Trophoblast cell (in vitro differentiated cells and primary cell): ENCODE data around the gene RAD54L.

ENCODE experiments used
- DNase-seq, 2 donors: peaks; one replicate each; pipeline ENCODE4 v3.0.0-alpha.2; 2016
- H2AFZ ChIP-seq: 2 replicates; pipeline ENCODE4 v1.6.1; 2013; ENCODE audit warnings: low read length, moderate library complexity, mild to moderate bottlenecking; ENCODE audit not compliant: insufficient read depth, poor library complexity
- H2AK5ac ChIP-seq: 2 replicates; pipeline ENCODE4 v1.6.1; 2013; ENCODE audit warnings: mild to moderate bottlenecking, low read length
- H2BK120ac ChIP-seq: 2 replicates; pipeline ENCODE4 v1.6.1; 2013; ENCODE audit warnings: low read length, mild to moderate bottlenecking, moderate library complexity; ENCODE audit not compliant: insufficient read depth, poor library complexity
- H2BK12ac ChIP-seq: 2 replicates; pipeline ENCODE4 v1.6.1; 2013; ENCODE audit warnings: mild to moderate bottlenecking, low read length, moderate library complexity
- H2BK5ac ChIP-seq: 2 replicates; pipeline ENCODE4 v1.6.1; 2013; ENCODE audit warnings: low read length, low read depth, moderate library complexity, mild to moderate bottlenecking; ENCODE audit not compliant: poor library complexity
- H3K14ac ChIP-seq: 2 replicates; pipeline ENCODE4 v1.6.1; 2013; ENCODE audit warnings: mild to moderate bottlenecking, low read length
- H3K18ac ChIP-seq: 2 replicates; pipeline ENCODE4 v1.6.1; 2013; ENCODE audit warnings: mild to moderate bottlenecking, low read length
- H3K23ac ChIP-seq: 2 replicates; pipeline ENCODE4 v1.6.1; 2013; ENCODE audit warnings: low read length
- H3K27ac ChIP-seq: 2 replicates; pipeline ENCODE4 v1.5.1; 2013; ENCODE audit warnings: low read depth, mild to moderate bottlenecking, inconsistent platforms, low read length, moderate library complexity
- H3K27me3 ChIP-seq: 2 replicates; pipeline ENCODE4 v1.6.1; 2013; ENCODE audit warnings: inconsistent platforms, mild to moderate bottlenecking, low read length, moderate library complexity; ENCODE audit not compliant: insufficient read depth
- H3K36me3 ChIP-seq, 2 experiments: 1 replicate in 1 of 2; 2 replicates in 1 of 2; pipeline ENCODE4 v1.6.1; 2013; ENCODE audit warnings: low read length in 2 of 2, mild to moderate bottlenecking in 2 of 2, moderate library complexity in 1 of 2; ENCODE audit not compliant: insufficient read depth in 2 of 2, control insufficient read depth in 1 of 2
- H3K4ac ChIP-seq: 2 replicates; pipeline ENCODE4 v1.6.1; 2013; ENCODE audit warnings: low read depth, mild to moderate bottlenecking, low read length, moderate library complexity
- H3K4me1 ChIP-seq, 2 experiments: 1 replicate in 1 of 2; 2 replicates in 1 of 2; pipeline ENCODE4 v1.6.1; 2013; ENCODE audit warnings: low read length in 2 of 2, mild to moderate bottlenecking in 2 of 2, moderate library complexity in 1 of 2; ENCODE audit not compliant: insufficient read depth in 2 of 2, control insufficient read depth in 1 of 2
- H3K4me2 ChIP-seq: 2 replicates; pipeline ENCODE4 v1.6.1; 2013; ENCODE audit warnings: inconsistent platforms, mild to moderate bottlenecking, low read length, moderate library complexity
- H3K4me3 ChIP-seq: 2 replicates; pipeline ENCODE4 v1.5.1; 2013; ENCODE audit warnings: mild to moderate bottlenecking, low read depth, low read length, inconsistent platforms
- H3K79me1 ChIP-seq: one replicate; pipeline ENCODE4 v1.6.1; 2013; ENCODE audit warnings: low read length
- H3K79me2 ChIP-seq: 2 replicates; pipeline ENCODE4 v1.6.1; 2013; ENCODE audit warnings: low read length, mild to moderate bottlenecking; ENCODE audit not compliant: control insufficient read depth, insufficient read depth, poor library complexity
- H3K9ac ChIP-seq: 2 replicates; pipeline ENCODE4 v1.6.1; 2013; ENCODE audit warnings: mild to moderate bottlenecking, low read length
- H3K9me3 ChIP-seq: 2 replicates; pipeline ENCODE4 v1.6.1; 2013; ENCODE audit warnings: low read depth, mild to moderate bottlenecking, control low read depth, inconsistent platforms, low read length; ENCODE audit not compliant: insufficient read depth
- H4K12ac ChIP-seq: 2 replicates; pipeline ENCODE4 v1.6.1; 2013; ENCODE audit warnings: low read depth, mild to moderate bottlenecking, low read length, moderate library complexity
- H4K8ac ChIP-seq: 2 replicates; pipeline ENCODE4 v1.6.1; 2013; ENCODE audit warnings: low read depth, mild to moderate bottlenecking, low read length, moderate library complexity
- H4K91ac ChIP-seq: one replicate; pipeline ENCODE4 v1.6.1; 2013; ENCODE audit warnings: low read depth, mild to moderate bottlenecking, low read length, moderate library complexity
- WGBS: extraction: QIAGEN DNeasy Blood & Tissue Kit; methylation state at CpG from one replicate; pipeline ENCODE4 v1.1.7; 2013; ENCODE audit warnings: missing lambda C conversion rate; ENCODE audit not compliant: insufficient read length, insufficient coverage; ENCODE audit errors: extremely low coverage; 5-methylcytosine and 5-hydroxymethylcytosine counted together

RAD54L gene

DNA sequence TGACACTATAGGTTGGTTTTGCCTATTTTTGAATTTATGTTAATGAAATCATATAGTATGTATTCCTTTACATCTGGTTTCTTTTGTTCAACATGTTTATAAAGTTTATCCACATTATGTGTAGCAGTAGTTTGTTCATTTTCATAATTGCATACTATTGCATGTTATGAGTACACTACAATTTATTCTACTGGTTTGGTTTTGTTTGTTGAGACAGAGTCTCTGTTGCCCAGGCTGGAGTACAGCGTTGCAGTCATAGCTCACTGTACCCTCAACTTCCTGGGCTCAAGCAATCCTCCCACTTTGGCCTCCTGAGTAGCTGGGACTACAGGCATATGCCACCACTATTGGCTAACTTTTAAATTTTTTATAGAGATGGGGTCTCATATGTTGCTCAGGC is 21.0 kb downstream of the RAD54L start:
- Histone ChIP-seq H3K36me3 (peaks cover 44 to 69% of the 10 kb centered on the region in 2 experiments), H3K9me3 (no peaks in the 10 kb centered on the region), H2AFZ (no peak overlapping the region), H3K79me2 (no peaks in the 10 kb centered on the region), H4K91ac (no peak overlapping the region), H4K12ac (no peak overlapping the region), H2BK5ac (no peak overlapping the region), H3K9ac (no peak overlapping the region), H3K4ac (no peak overlapping the region), H2BK12ac (no peak overlapping the region), H3K4me3 (no peak overlapping the region), H3K27me3 (no peaks in the 10 kb centered on the region), H3K14ac (no peak overlapping the region), H2AK5ac (no peak overlapping the region), H3K23ac (no peak overlapping the region), H3K27ac (no peak overlapping the region), H3K18ac (no peak overlapping the region), H3K79me1 (no peaks in the 10 kb centered on the region), H3K4me1 (no peaks in the 10 kb centered on the region), H4K8ac (no peak overlapping the region), H2BK120ac (no peak overlapping the region), H3K4me2 (no peak overlapping the region)
- DNase-seq: no peak
- WGBS: no CpG with 5 or more reads among the region's 1 CpG

DNA sequence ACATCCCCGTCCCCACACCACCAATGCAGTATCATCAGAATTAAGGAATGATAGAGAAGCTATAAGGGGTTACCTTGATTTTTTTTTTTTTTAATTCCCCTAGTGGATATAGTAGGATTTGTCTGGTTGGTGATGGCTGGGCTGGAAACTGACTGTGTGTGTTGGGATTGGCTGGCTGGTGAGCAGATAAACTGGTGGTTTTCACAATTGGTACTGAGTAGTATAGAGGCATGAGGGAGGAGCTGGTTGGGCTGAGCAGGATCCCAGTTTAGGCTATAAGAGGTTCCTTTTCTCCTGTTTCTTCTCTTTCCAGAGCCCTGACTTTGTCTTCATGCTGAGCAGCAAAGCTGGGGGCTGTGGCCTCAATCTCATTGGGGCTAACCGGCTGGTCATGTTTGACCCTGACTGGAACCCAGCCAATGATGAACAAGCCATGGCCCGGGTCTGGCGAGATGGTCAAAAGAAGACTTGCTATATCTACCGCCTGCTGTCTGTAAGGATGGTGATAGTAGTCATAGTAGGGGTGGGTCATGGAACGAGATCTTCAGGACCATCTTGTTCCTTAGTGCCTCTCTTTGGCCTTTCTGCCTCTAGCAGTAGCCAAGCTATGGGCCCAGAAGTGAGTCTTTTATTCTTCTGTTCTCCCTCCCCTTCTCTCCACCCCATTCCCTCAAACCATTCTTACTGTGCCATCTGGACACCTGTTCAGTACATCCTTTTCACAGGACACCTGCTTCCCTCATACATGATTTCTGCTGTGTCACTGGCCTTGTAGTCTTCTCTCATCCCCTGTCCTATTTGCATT is 26.9 kb downstream of the RAD54L start:
- DNase-seq: no peak
- no peaks in the 10 kb centered on the region for H3K79me2 ChIP-seq
- no peak overlapping the region for H2BK12ac ChIP-seq
- no peak overlapping the region for H4K12ac ChIP-seq
- H3K4me1 ChIP-seq: peaks cover 4% of the 10 kb centered on the region in 2 experiments
- no peak overlapping the region for H3K23ac ChIP-seq
- no peak overlapping the region for H3K4me2 ChIP-seq
- H4K91ac ChIP-seq: no peak overlapping the region
- H3K4me3 ChIP-seq: no peak overlapping the region
- H3K79me1 ChIP-seq: no peaks in the 10 kb centered on the region
- peaks cover 45 to 59% of the 10 kb centered on the region in 2 experiments for H3K36me3 ChIP-seq
- no peak overlapping the region for H3K9ac ChIP-seq
- H2BK120ac ChIP-seq: no peak overlapping the region
- no peak overlapping the region for H2AFZ ChIP-seq
- H3K14ac ChIP-seq: no peak overlapping the region
- no peak overlapping the region for H2AK5ac ChIP-seq
- H3K27ac ChIP-seq: no peak overlapping the region
- H3K27me3 ChIP-seq: no peaks in the 10 kb centered on the region
- no peak overlapping the region for H2BK5ac ChIP-seq
- WGBS: no CpG with 5 or more reads among the region's 6 CpGs
- H3K18ac ChIP-seq: no peak overlapping the region
- H3K9me3 ChIP-seq: no peaks in the 10 kb centered on the region
- H4K8ac ChIP-seq: no peak overlapping the region
- no peak overlapping the region for H3K4ac ChIP-seq

DNA sequence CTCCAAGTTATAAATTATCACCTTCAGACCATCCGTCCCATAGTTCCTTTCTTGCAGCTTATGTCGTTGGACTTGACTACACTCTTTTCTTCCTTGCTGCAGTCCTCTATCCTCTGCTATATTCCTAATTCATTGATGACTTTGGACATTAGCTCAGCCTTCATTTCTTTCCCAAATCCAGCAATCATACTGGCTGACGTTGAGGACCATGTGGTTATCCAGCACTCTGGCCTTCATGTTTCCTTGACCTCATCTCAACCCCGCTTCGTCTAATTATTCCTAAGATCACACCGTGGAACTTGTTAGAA is 27.4 kb downstream of the RAD54L start:
- H3K9ac ChIP-seq: no peak overlapping the region
- H3K79me2 ChIP-seq: no peaks in the 10 kb centered on the region
- H2BK12ac ChIP-seq: no peak overlapping the region
- no CpG with 5 or more reads among the region's 6 CpGs for WGBS
- DNase-seq: no peak
- H3K79me1 ChIP-seq: no peaks in the 10 kb centered on the region
- no peak overlapping the region for H4K91ac ChIP-seq
- no peak overlapping the region for H2AFZ ChIP-seq
- H4K12ac ChIP-seq: no peak overlapping the region
- H3K4me3 ChIP-seq: no peak overlapping the region
- peaks cover 4% of the 10 kb centered on the region in 2 experiments for H3K4me1 ChIP-seq
- no peak overlapping the region for H3K4ac ChIP-seq
- no peak overlapping the region for H2BK5ac ChIP-seq
- no peak overlapping the region for H3K27ac ChIP-seq
- H3K27me3 ChIP-seq: no peaks in the 10 kb centered on the region
- H3K36me3 ChIP-seq: peaks cover 41 to 61% of the 10 kb centered on the region in 2 experiments
- H3K14ac ChIP-seq: no peak overlapping the region
- no peak overlapping the region for H3K18ac ChIP-seq
- no peaks in the 10 kb centered on the region for H3K9me3 ChIP-seq
- H3K4me2 ChIP-seq: no peak overlapping the region
- H3K23ac ChIP-seq: no peak overlapping the region
- no peak overlapping the region for H4K8ac ChIP-seq
- H2AK5ac ChIP-seq: no peak overlapping the region
- H2BK120ac ChIP-seq: no peak overlapping the region

DNA sequence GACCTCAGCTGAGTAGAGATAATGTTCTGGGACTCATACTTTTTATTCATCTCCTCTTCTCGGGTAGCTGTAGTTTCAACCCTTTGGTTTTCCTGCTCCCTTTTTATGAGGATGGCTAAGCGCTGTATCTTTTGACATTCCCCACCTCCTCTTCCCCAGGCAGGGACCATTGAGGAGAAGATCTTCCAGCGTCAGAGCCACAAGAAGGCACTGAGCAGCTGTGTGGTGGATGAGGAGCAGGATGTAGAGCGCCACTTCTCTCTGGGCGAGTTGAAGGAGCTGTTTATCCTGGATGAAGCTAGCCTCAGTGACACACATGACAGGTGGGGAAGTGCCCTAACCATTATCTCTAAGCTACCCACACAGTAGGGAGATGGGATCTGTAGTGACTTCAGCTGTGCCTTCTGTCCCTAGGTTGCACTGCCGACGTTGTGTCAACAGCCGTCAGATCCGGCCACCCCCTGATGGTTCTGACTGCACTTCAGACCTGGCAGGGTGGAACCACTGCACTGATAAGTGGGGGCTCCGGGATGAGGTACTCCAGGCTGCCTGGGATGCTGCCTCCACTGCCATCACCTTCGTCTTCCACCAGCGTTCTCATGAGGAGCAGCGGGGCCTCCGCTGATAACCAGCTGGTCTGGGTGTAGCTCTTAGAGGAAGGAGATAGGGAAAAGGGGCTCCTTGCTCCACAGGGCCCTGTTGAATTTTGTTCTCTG is 30.3 kb downstream of the RAD54L start:
- Histone ChIP-seq H2BK120ac (no peak overlapping the region), H4K12ac (no peak overlapping the region), H3K79me2 (no peaks in the 10 kb centered on the region), H2AFZ (no peak overlapping the region), H3K23ac (no peak overlapping the region), H3K27me3 (no peaks in the 10 kb centered on the region), H2AK5ac (no peak overlapping the region), H2BK5ac (no peak overlapping the region), H2BK12ac (no peak overlapping the region), H3K9me3 (no peaks in the 10 kb centered on the region), H3K79me1 (no peaks in the 10 kb centered on the region), H4K91ac (no peak overlapping the region), H4K8ac (no peak overlapping the region), H3K27ac (no peak overlapping the region), H3K4me1 (peaks cover 4% of the 10 kb centered on the region in 2 experiments), H3K9ac (no peak overlapping the region), H3K4me3 (no peak overlapping the region), H3K14ac (no peak overlapping the region), H3K36me3 (peaks cover 38 to 64% of the 10 kb centered on the region in 2 experiments), H3K18ac (no peak overlapping the region), H3K4me2 (no peak overlapping the region), H3K4ac (no peak overlapping the region)
- WGBS: no CpG with 5 or more reads among the region's 14 CpGs
- DNase-seq: no peak
